HG02938 (cell line): ENCODE measurements around the gene NPDC1.

Source experiments
- ATAC-seq: cut with Tn5 transposase; IDR thresholded peaks from one replicate; pipeline ENCODE4 v1.9.1; 2021; ENCODE audit warnings: mild to moderate bottlenecking, moderate library complexity; ENCODE audit not compliant: unreplicated experiment

The NPDC1 gene

DNA sequence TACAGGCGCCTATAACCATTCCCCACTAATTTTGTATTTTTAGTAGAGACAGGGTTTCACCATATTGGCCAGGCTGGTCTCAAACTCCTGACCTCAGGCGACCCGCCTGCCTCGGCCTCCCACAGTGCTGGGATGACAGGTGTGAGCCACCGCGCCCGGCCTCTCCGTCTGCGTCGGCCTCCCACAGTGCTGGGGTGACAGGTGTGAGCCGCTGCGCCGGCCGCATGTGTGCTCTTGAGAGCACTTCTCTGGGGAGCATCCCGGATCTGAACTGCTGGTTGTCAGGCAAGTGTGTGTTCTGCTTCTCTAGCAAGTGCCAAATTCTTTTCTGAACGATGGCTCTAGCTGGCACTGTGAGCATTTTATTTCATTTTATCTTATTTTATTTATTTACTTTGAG is 11.6 kb upstream of the NPDC1 start:
- no peak for ATAC-seq

DNA sequence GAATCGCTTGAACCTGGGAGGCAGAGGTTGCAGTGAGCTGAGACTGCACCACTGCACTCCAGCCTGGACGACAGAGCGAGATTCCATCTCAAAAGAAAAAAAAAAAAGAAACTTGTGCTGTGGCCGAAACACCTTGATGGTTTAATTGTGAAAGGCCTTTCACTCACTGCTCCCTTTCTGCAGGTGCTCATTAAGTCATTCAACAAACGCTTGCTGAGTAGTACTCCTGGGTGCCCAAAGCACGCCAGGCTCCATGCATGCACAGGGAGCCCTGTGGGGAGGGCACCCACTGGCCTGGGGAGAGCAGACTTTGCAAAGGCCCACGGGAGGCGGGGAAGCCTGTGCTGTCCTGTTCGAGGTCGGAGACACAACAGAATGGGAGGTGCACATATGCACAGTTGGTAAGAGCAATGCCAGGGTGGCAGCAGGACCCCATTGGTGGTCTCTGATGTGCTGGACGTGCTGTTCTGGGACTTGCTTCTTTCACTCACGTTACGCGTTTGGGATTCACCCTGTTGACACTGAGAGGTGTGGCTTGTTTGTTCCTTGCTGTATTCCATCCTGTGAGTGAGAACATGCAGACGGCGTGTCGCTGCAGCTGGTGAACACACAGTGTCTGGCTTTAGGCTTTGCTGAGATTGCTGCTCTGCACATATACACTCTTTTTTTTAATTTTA is 10.9 kb upstream of the NPDC1 start:
- no peak for ATAC-seq

DNA sequence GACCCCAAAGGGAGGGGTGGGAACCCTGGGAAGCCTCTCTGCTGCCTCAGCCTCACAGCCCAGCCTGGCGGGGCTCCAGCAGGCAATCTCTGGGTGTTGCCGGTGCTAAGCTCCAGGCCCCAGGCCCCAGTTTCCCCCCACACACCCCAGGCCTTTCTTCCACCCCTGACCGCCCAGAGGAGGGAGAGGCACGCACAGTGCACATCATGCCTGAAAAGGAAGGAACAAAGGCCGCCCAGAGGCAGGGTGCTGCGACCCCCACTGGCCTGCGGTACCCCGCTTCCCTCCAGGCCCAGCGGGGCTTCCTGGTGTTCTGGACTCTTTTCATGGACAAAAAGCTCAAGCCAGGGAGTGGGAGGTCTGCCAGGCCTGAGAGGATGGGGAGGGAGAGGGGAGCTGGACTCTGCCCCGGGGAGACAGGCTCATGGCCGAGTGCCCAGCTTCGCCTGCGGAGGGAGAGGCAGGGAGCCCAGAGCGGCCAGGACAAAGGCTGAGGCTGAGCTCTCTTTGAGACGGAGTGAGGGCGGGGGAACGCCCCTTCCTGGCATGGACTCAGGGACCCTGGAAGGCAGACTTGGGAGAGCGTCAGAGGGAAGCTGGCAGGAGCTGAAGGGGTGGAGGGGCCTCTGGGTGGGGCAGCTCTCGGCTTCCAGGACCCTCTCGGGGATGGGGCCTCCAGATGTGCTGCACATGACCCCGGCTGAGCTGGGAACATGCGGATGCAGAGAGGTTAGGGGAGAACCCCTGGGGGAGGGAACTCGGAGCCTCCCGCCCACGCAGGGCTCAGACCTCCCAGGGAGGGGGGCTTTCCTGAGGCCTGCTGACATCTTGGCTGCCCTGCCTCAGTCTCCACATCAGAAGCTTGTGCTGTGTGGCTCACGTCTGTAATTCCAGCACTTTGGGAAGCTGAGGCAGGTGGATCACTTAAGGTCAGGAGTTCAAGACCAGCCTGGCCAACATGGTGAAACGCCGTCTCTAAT is 9.7 kb upstream of the NPDC1 start:
- no peak for ATAC-seq

DNA sequence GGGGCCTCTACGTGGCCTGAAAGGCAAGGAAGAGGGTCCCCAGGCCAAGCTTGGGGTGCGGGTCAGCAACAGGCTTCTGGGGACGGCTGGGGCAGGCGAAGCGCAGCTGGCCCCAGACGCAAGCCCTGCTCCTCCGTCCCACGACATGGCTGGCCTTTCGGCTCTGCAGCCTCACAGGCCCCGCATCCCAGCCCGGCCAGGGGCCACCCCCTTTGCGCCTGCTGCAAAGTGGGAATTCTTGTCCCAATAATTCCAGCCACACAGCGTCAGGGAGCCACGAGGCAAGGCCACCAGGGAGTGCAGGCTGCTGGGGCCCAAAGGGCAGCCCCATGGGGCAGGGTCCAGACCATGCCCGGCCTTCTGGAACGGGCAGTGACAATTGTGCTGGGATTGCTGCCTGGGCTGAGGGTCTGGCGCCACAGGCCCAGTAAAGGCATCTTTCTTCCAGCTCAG is 9.0 kb upstream of the NPDC1 start:
- no peak for ATAC-seq

DNA sequence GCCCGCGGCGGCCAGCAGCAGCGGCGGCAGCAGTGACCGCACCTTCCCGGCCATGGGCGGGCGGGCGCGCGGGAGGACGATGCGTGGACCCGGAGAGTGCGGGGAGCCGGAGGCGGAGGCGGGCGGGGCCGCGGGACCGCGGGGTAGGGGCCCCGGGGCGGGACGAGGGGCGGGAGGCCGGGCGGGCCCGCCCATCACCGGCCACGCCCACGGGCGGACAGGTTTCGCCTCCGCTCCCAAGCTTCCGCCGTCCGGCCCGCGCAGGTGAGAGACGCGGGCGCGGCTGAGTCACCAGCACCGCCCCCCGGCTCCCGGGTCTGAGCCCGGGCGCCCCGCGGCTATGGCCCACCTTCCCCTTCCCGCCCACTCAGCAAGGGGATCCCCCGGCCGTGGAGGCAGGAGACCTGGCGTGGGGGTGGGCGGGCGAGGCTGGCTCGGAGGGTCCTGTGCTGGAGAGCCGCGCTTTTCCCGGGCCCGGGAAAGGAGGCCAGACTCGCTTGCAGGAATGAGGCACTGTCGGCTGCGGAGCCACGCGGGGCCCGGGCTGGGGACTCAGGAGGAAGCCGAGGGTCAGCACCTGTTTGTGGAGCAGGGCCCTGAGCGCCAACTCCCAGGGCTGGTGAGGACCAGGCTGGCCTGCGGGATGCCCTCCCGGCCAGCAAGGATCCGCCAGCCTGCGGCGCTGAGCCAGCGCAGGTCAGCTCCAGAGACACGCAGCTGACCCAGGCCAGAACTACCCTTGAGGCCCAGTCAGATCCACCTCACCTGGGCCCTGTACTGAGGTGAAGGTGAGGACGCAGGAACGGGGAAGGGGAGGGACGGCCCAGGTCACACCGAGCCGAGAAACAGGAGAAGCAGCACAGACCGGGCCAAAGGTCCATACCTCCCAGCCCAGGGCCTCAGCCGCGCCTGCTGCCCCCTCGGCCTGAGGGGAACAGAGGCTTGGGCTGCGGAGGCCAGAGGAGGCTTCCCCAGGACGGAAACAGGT is 8.3 kb upstream of the NPDC1 start, which contains the start of gene ENTPD2:
Gene ENTPD2, minus strand, starts transcription at position 118 of the 988 bp plus-strand sequence. Its CDS starts 64 bp downstream, at position 54.
- no peak for ATAC-seq

DNA sequence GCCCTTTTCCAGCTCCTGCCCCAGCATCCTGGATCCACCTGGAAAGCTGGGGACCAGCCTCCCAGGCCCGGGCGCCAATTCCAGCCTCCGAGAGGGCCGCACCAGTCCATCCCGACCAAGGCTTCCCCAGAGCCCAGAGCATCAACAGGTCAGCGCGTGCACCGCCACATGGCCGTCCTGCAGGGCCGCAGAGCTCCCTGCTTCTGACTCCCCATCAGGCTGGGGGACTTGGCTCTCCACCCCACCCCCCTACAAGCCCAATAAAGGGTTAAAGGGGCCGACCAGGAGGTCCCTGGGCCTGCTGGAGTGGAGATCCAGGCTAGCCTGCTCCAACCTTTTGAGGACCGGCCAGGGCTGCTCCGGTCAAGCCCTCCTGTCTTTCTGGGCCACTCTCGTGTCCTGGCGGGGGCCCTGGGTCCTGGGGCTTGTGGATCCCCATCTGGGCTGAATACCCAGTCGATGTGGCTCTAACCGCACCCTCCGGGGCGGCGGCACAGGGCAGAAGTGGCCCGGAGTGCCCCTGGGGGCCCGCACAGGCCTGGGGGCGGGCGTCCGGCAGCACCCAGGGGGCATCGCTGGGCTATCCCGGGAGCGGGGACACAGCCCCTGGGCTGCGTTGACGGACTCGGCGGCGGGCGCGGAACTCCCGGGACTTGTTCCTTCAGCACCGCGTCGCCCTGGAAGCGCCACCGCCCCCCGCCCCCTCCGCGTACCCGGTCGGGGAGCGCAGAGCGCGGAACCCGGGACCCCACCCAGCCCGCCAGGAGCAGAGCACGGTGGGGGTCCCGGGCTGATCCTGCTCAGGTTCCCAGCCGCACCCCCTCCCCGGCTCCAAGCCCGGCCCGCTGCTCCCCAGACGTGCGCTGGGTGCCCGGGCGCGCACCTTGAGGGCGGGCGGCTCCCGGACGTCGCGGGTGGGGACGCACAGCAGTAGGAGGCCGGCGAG is 7.3 kb upstream of the NPDC1 start:
- ATAC-seq = no peak

DNA sequence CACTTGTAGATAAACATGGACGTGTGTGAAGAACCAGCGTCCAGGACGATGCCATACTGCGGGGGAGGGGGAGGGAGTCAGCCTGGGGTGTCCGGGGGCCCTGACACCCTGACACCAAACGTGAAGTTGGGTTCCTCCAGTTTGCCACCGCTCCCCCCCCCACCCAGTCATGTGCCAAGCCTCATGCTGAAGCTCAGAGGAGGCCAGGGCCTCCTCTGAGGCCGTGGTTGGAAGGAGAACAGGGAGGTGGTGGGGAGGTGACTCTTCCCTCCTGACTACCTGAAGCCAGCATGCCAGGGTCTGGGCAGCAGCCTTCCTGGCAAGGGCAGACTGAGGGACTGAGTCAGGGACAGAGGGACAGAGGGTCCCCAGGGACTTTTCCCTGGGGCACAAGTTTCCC is 6.3 kb upstream of the NPDC1 start:
- no peak for ATAC-seq

DNA sequence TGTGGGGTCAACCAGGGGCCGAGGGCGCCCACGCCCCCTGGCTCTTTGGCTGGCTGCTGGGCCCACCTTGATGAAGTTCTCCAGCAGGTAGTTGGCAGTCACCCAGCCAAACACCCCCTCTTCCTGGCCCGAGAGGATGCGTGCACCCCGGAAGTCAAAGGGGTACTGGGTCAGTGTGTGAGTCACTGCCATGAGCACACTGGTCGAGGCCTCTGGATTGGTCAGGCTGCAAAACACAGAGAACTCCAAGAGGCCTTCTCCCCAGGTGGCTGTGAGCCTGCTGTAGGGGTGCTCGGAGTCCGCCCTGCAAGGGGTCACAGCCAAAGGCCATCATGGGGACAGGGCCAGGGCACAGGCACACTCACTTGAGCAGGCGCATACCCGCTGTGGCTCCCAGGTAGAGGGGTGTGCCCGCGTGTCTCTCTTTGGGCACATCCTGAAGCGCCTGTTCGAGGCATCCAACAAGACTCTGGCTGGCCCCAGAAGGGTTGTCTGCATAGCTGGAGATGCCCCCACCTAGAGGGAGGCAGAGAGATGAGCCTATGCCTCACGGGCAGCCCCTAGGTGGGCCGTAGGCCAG is 5.3 kb upstream of the NPDC1 start:
- no peak for ATAC-seq

DNA sequence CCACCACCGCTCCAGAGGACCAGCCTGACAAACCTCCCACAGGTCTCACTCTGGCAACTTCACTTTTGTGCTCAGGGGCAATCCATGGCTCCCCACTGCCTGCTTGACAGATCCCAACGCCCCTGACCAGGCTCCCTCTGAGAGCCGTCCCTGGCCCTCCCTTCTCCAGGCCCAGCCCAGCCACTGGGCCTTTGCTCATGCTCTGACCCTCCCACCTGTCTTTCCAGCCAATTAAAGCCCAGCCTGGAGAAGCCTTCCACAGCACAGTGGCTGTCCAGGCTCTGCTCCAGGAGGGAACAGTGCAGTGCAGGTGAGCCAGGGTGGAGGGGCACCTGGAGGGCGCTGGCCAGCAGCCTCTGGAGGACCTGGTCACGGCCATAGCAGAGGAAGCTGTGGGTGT is 4.6 kb upstream of the NPDC1 start:
- ATAC-seq = no peak

DNA sequence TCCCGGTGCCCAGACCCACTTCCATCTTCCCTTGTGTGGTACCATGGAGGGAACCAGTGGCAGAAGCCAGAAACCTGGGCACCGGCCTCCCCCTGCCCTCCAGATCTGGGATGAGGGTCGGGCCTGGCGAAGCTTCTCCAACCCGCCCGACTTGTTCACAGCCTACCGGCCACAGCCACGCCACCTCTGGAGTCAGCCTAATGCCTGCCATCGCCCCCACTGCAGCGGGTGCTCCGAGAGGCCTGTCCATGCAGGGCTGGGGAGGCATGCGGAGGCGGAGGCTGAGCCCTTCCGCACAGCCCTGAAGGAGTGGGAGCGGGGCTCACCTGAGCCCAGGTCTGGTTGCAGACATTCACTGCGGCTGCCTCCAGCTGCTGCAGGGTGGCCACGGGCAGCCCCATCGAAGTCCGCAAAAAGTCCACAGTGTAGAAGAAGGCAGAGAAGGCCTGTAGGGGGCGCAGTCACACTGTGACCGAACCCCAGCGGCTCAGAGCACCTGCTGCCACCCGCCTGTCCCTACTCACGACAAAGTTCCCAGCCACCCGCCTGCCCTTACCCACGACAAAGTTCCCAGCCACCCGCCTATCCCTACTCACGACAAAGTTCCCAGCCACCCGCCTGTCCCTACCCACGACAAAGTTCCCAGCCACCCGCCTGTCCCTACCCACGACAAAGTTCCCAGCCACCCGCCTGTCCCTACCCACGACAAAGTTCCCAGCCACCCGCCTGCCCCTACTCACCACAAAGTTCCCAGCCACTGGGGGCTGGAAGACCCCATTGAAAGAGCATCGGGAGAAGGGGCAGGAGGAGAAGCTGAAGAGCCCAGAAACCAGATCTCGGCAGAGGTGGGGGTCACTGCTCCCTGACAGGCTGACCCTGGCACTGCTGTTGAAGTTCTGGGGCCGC is 3.8 kb upstream of the NPDC1 start:
- no peak for ATAC-seq

DNA sequence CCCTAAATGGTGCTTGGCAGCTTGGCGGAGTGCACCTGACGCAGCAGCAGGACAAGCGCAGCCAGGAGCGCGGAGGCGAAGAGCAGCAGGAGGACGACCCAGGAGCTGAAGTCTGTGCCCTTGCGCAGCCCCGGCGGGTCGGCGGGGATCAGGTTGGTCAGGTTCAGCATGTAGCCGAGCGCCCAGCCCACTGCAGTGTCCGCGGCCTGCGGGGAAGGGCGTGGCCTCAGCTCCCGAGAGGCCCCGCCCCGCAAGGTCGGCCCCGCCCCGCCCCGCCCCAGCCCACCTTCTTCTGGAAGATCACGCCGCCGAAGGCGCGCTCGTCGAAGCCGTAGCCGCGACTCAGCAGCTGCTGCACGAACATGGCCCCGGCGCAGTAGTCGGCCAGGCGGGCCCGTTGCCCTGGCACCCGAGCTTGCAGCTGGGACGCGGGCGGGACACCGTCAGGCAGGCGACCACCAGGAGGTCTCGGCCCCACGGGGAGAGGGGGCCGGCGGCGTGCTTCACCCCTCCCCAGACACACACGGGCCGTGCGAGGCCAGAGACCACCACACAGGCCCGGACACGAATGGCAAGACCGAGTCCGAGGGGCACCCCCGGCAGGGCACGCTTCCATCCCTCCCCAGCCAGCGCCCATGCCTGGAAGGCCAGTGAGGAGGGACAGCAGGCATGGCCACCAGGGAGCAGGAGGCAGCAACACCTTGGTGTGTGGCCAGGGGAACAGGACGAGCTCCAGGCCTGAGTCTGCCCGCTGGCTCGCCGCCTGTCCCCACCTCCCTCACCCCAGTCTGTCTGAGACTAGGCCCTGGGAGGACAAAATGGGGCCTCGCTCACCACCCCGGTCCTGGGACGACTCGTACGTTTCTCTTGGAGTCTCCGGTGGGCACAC is 2.9 kb upstream of the NPDC1 start:
- ATAC-seq = no peak

DNA sequence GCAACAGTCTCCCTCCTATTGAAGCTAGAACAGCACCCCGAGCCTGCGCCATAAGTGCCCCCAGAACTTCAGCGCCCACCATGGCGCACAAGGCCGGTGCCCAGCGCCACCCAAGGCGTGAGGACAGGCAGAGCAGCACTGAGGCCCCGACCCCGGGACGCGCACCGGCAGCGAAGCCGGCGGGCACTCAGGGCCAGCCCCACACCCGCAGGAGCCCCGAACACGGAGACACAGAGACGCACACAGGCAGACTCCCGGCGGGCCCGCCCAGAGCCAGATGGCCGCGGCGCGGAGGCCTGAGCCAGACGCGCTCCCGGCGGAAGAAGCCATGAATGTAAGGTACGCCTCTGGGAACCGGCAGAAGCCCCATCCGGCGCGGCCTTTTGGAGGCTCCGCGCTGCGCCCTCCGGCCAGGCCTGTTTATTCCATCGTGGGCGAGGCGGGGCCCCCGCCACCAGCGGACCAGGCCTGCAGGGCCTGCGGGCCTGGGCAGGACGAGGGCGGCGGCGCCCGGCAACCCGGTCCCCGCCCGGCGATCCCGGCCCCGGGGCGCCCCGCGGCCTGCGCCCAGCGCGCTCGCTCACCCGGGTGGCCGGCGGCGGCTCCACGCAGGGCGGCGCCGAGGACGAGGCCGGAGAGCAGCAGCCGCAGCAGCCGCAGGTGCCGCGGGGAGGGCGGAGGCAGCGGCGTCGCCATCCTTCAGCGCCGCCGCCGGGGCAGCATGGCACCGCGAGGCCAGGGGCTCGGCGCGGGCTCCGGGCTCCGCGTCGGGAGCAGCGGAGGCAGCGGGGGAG is 486 bp downstream of the NPDC1 start:
- no peak for ATAC-seq

DNA sequence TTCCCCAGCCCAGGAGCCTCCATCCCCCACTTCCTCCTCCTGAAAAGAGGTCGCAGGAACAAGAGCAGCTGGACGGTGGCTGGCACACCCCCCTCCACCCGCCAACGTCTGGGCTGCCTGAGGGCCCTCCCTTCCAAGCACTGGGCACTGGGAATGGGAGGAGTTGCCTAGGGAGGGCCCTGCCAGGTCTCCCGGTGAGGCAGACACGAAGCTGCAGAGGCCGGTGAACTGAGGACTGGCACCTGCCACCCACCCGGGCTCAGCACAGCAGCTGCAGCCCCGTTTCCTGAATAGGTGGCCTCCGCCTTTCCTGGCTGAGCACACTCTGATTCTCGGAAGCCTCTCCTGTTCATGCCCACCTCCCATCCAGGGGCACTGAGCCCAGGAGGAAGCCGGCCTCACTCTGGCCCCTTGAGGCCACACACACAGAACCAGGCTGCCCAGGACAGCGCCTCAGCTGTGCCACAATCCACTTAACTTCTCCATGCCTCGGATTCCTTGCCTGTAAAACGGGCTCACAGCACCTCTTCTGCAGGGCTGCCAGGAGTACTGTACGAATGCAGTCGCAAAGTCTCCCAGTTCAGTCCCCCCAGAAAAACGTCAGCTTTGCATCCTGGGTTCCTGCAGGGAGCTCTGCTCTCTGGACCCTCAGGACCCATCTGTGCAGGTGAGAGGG is 1.3 kb downstream of the NPDC1 start:
- ATAC-seq = no peak

DNA sequence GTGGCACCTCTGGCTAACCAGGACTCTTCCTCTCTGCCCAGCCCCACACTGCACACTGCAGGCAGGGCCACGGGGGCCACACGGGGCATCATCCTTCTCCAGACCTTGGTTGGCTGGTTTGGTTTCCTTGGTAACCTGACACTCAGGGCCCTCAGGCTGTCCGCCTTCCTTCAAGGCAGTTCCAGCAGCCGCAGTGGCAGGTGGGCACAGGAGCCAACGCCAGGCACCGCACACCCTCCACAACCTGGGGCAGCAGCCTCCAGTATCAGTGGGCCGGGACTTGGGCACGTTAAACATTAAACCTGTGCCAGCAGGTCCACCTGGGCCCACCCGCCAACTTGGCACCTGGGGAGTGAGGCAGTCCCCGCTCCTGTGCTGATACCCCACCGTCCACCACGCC is 1.9 kb downstream of the NPDC1 start:
- ATAC-seq = no peak

DNA sequence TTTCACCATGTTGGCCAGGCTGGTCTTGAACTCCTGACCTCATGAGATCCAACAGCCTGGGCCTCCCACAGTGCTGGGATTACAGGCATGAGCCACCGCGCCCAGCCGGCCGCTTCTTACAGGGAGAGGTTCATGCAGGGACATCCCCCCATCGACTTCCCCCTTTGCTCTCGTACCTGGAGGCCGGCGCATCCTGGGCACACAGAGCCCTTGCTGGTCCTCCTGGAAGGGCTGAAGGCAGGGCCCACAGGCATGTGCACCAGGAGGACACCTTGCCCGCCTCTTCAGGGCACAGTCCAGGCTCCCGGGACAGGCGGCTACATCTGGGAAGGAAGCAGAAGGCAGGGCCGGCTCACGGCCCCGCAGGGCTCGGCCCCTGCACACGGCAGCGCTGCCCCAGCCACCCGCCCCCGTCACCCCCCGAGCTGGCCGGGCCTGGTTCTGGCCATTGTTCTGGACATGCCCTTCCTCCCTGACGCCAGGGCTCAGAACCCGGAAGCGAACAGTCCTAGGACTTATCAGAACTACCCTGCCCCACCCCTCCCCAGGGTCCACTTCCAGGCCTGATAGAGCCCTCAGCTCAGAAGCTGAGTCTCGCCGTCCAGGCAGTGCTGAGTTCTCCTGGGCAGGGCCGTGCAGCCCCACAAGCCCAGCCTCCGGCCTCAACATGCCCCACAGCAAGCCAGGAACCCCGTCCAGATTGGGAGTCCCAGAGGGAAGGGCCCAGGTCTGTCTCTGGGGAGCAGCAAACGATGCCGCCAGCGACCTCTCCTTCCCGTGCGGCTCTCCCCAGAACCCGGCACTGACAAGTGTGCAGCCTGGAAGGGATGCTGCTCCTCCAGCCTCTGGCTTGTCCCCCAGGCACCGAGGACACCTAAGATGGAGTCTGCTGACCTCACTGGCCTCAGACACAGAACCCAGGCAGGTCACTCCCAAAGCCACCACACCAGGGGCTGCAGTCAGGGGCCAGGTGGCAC is 2.9 kb downstream of the NPDC1 start:
- no peak for ATAC-seq
